Neural cell (in vitro differentiated cells): ENCODE measurements around the gene AQP9.
A peak's percentile ranks its signal among the peaks of the same experiment; 100 is the strongest.

Experiments
- EZH2 ChIP-seq: fragments of 200-600, 300-800 bp; shearing (Covaris generic), sonication (generic); IDR thresholded peaks from 2 replicates; pipeline ENCODE4 v1.6.1; 2014; ENCODE audit warnings: antibody characterized with exemption, low read length, borderline replicate concordance, mild to moderate bottlenecking; ENCODE audit not compliant: insufficient read depth, poor library complexity, severe bottlenecking
- POLR2AphosphoS5 ChIP-seq: IDR thresholded peaks from 2 replicates; pipeline ENCODE4 v1.6.1; 2012
- TF ChIP-seq, protein P1 (sequence below): fragments of 450-650 bp; IDR thresholded peaks from 2 replicates; pipeline ENCODE4 v1.5.1; 2014; ENCODE audit warnings: antibody characterized with exemption, mild to moderate bottlenecking, moderate library complexity; ENCODE audit not compliant: poor library complexity, severe bottlenecking

DNA sequence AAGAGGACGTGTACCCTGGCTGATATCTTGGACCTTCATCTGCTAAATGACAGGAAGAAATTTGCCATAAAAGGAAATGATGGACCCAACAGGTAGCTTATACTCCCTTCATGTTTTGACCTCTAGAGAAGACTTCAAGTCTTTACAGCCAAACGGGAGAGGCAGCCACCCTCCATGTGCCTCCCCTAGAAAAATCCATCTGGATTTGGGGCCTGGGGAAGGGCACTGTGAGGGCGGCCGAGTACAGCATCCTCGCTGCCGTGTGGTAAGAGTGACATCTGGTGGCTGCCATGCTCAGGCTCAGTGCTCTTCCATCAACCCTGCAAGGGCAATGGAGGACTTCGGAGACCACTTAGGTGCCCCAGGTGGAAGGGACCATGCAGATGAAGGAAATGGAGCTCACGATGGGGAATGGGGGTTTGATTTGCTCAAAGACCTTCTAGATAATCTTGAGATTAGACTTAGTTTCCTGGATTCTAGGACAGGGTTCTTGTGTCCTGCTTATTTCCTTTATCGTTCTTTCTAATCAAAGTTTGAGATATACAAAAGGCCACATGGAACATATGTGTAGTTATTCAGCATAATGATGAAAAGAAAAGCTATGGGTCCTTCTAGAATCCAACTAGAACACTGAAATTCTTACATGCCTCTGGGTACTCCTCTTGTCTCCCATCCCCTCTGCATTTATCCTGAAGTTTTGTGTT is 44.4 kb downstream of the AQP9 start:
- TF ChIP-seq POLR2AphosphoS5 (no peak), EZH2 (no peak)
- TF ChIP-seq, protein P1, sequence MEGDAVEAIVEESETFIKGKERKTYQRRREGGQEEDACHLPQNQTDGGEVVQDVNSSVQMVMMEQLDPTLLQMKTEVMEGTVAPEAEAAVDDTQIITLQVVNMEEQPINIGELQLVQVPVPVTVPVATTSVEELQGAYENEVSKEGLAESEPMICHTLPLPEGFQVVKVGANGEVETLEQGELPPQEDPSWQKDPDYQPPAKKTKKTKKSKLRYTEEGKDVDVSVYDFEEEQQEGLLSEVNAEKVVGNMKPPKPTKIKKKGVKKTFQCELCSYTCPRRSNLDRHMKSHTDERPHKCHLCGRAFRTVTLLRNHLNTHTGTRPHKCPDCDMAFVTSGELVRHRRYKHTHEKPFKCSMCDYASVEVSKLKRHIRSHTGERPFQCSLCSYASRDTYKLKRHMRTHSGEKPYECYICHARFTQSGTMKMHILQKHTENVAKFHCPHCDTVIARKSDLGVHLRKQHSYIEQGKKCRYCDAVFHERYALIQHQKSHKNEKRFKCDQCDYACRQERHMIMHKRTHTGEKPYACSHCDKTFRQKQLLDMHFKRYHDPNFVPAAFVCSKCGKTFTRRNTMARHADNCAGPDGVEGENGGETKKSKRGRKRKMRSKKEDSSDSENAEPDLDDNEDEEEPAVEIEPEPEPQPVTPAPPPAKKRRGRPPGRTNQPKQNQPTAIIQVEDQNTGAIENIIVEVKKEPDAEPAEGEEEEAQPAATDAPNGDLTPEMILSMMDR, result peak; percentile 80
